Dendritic cell treated with granulocyte-macrophage colony-stimulating factor and Interleukin-4, amounts not matched to agents 40 ng/mL and 50 ng/mL, for 4 days (primary cell): ENCODE results near the gene KCTD2.

Experiments used
- H3K27ac Mint-ChIP-seq: one replicate; pipeline ENCODE4 v1.8.0; 2022; ENCODE audit warnings: mild to moderate bottlenecking, mixed read lengths
- H3K27me3 Mint-ChIP-seq: one replicate; pipeline ENCODE4 v1.8.0; 2022; ENCODE audit warnings: mild to moderate bottlenecking, mixed read lengths
- H3K36me3 Mint-ChIP-seq: one replicate; pipeline ENCODE4 v1.8.0; 2022; ENCODE audit warnings: low read depth, mixed read lengths
- H3K4me1 Mint-ChIP-seq: one replicate; pipeline ENCODE4 v1.8.0; 2022; ENCODE audit warnings: low read depth, mixed read lengths
- H3K4me3 Mint-ChIP-seq: one replicate; pipeline ENCODE4 v1.8.0; 2022; ENCODE audit warnings: mild to moderate bottlenecking, moderate library complexity, mixed read lengths
- H3K9me3 Mint-ChIP-seq: one replicate; pipeline ENCODE4 v1.8.0; 2022; ENCODE audit warnings: mixed read lengths
- intact Hi-C: fragments of 100-400 bp; cut with micrococcal nuclease; formaldehyde crosslinking; loops from one replicate; pipeline ENCODE4 v1.15.0; 2022

KCTD2 gene

DNA sequence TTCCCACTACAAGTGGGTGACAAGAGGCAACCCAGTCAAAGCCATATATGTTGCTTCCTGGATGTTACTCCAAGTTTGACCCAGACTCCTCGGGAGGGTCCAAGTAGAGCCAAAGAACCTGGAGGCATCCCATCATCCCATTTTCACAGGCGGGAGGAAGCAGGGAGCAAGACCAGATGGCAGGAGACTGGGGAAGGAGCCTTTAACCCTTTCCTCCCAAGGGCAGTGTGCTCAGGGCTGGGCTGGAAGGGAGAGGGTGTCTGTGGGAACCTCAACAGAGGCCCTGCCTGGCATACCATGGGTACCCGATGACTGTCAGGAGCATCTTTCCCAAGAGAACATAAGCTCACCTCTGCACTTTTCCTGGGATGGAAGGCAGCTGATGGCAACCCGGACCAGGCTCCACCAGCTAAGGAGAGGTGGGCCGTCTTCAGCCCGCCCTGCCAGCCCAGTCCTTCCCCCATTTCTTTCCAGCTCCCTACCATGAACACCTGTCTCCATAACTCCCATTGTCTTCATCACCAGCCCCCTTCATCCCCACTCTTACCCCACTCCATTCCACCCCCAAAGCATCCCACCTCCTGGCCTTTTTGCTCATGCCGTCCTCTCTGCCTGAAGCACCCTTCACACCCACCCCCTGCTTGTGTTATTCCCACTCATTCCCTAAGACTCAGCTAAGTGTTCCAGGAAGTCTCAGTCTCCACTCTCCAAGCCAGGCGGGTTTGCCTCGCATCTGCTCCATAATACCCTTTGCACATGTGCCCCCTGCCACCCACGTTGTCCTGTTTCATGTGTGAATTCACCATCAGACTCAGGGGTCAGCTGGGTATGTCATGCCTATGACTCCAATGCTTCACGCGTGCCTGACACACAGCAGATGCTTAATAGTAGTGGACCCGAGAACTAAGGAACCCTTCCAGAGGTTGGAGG lies 34.9 kb downstream of the KCTD2 start:
- intact Hi-C loops: no loop called here
- no peak overlapping the region for H3K27ac Mint-ChIP-seq
- no peak overlapping the region for H3K4me3 Mint-ChIP-seq
- H3K27me3 Mint-ChIP-seq: peaks cover 8% of the 10 kb centered on the region
- H3K9me3 Mint-ChIP-seq: no peaks in the 10 kb centered on the region
- no peaks in the 10 kb centered on the region for H3K36me3 Mint-ChIP-seq
- peaks cover 70% of the 10 kb centered on the region for H3K4me1 Mint-ChIP-seq

DNA sequence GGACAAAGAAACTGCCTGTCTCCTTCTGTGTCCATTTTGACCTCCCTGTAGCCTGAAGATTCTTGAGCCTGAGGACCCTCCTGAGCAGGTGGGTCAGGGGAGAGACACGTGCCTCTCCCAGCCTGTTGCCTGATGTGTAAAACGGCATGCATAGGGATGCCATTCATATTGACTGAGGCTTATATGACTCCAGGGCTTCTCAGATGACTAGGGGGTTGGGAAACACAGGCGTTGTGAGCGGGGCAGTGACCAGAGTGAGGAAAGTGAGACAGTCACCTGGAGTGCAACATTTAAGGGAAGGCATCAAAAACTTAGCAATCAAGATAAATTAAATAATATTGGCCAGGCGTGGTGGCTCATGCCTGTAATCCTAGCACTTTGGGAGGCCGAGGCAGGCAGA lies 35.7 kb downstream of the KCTD2 start:
- Mint-ChIP-seq H3K9me3 (no peaks in the 10 kb centered on the region), H3K27ac (no peak overlapping the region), H3K36me3 (no peaks in the 10 kb centered on the region), H3K4me1 (peaks cover 69% of the 10 kb centered on the region), H3K27me3 (peaks cover 8% of the 10 kb centered on the region), H3K4me3 (no peak overlapping the region)
- intact Hi-C loops: no loop called here

DNA sequence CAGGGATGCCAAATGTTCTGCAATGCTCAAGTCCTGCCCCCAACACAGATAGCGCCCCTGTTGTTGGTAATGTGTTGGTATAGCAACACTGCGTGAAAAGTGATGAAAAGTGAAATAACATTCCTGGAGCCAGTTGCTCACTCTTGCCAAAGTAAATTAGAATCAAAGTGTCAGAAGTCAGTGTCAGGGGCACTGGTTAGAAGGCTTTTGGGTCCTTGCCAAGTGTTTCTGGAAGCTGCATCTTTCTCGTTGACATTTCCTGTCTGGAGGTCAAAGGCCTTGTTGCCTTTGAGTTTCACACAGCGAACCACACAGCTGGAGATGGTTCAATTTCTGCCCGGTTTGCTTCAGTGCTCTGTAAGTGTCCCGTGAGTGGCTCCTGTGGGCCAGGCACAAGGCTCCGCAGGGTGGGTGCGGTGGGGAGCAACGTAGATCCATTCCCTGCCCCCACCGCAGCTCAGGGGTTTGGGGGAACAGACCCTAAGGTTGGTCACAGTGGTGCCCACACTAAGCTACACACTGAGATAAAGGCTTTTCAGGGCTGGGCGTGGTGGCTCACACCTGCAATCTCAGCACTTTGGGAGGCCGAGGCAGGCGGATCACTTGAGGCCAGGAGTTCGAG lies 37.1 kb downstream of the KCTD2 start:
- peaks cover 6% of the 10 kb centered on the region for H3K36me3 Mint-ChIP-seq
- peaks cover 8% of the 10 kb centered on the region for H3K27me3 Mint-ChIP-seq
- no peak overlapping the region for H3K4me3 Mint-ChIP-seq
- H3K4me1 Mint-ChIP-seq: peaks cover 68% of the 10 kb centered on the region
- intact Hi-C loops: no loop called here
- no peak overlapping the region for H3K27ac Mint-ChIP-seq
- H3K9me3 Mint-ChIP-seq: no peaks in the 10 kb centered on the region

DNA sequence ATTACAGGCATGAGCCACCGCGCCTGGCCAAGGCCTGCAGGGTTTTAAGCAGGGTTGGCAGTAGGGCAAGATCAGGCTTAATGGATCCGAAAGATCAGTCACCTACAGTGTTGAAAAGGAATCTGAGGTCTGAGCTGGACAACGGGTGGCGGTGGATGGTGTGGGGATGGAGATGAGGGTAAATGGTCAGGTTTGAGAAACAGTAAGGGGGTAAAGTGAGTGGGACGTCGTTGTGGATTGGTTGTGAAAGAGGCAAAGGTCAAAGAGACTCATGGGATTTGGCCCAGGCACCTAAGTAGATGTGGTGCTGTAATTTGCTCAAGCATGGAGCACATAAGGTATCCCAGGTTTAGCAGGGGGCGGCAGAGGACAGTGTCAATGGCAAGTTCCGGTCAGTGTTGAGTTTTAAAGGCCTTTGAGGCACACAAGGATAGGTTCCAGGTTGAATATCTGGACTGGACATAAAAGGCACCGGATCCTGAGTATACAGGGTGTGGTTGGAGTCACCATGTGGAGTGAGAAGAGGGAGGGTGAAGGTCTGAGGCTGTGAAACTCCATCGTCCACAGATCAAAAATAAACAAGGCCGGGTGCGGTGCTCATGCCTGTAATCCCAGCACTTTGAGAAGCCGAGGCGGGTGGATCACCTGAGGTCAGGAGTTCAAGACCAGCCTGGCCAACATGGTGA lies 39.6 kb downstream of the KCTD2 start:
- Mint-ChIP-seq H3K27me3 (peaks cover 8% of the 10 kb centered on the region), H3K27ac (peak overlapping the region; percentile 93), H3K4me1 (peaks cover 70% of the 10 kb centered on the region), H3K4me3 (peak overlapping the region; percentile 95), H3K36me3 (peaks cover 12% of the 10 kb centered on the region), H3K9me3 (no peaks in the 10 kb centered on the region)
- intact Hi-C loops: no loop called here

DNA sequence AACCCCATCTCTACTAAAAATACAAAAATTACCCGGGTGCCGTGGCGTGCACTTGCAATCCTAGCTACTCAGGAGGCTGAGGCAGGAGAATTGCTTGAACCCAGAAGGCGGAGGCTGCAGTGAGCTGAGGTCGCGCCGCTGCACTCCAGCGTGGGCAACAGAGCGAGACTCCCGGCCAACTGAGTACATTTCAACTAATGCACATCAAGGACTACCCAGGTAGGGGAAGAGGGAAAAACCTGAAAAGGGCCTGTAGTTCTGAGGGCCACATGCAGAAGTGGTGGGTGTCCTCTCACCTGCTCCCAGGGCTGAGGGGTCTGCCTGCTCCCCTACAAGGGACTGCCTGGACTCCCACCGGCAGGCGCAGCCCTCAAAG lies 40.1 kb downstream of the KCTD2 start:
- Mint-ChIP-seq H3K27ac (peak overlapping the region; percentile 93), H3K4me3 (peak overlapping the region; percentile 95), H3K4me1 (peaks cover 70% of the 10 kb centered on the region), H3K36me3 (peaks cover 12% of the 10 kb centered on the region), H3K9me3 (no peaks in the 10 kb centered on the region), H3K27me3 (peaks cover 4% of the 10 kb centered on the region)
- intact Hi-C loops: no loop called here

DNA sequence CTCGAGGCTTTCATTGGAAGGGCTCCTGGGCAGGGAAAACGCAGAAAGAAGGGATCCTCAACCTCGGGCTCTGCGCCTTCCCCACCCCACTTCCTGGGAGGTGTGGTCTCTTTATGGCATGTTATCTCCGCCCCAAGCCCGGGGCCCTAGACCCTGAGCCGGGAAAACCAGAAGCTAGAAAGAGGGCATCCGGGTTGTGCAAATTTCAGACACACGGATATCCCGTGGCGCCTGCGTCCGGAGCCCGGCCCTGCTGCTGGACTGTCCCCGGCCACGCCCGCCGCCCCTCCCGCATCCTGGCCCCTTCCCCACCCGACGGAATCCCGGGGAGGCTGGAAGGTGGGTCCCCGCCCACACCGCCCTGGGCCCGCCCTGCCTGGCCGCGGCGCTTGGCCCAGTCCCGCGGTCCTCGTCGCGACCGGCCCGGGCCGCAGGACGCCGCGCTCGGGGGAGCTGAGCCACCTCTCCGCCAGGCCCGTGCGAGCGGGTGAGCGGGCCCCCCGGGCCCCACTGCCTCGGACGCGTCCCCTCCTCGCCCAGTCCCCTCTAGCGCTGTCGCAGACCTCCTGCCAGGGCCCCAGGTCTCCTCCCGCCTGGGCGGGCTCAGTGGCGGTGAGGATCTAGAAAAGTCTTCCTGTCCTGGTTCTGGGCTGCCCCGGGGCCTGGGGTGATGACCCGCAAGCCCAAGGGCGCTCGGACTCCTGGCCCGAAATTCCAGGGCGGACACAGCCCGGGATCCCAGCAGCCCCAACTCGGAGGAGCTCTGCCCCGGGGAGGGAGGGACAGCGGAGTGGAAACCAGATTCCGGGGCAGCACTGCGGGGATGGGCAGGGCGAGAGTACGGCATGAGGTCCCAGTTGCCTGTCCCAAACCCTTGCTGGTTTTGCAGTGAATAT lies 40.8 kb downstream of the KCTD2 start, which contains the start of gene SLC16A5:
TSS of gene SLC16A5 (plus strand) at position 397 of the 896 bp plus-strand sequence. CDS start 5,683 bp downstream, outside the sequence.
- peaks cover 70% of the 10 kb centered on the region for H3K4me1 Mint-ChIP-seq
- no peaks in the 10 kb centered on the region for H3K9me3 Mint-ChIP-seq
- peaks cover 12% of the 10 kb centered on the region for H3K36me3 Mint-ChIP-seq
- H3K27me3 Mint-ChIP-seq: no peaks in the 10 kb centered on the region
- intact Hi-C loops: no loop called here
- peak within 1 kb of the TSS; percentile 93 for H3K27ac Mint-ChIP-seq
- peak within 1 kb of the TSS; percentile 95 for H3K4me3 Mint-ChIP-seq

DNA sequence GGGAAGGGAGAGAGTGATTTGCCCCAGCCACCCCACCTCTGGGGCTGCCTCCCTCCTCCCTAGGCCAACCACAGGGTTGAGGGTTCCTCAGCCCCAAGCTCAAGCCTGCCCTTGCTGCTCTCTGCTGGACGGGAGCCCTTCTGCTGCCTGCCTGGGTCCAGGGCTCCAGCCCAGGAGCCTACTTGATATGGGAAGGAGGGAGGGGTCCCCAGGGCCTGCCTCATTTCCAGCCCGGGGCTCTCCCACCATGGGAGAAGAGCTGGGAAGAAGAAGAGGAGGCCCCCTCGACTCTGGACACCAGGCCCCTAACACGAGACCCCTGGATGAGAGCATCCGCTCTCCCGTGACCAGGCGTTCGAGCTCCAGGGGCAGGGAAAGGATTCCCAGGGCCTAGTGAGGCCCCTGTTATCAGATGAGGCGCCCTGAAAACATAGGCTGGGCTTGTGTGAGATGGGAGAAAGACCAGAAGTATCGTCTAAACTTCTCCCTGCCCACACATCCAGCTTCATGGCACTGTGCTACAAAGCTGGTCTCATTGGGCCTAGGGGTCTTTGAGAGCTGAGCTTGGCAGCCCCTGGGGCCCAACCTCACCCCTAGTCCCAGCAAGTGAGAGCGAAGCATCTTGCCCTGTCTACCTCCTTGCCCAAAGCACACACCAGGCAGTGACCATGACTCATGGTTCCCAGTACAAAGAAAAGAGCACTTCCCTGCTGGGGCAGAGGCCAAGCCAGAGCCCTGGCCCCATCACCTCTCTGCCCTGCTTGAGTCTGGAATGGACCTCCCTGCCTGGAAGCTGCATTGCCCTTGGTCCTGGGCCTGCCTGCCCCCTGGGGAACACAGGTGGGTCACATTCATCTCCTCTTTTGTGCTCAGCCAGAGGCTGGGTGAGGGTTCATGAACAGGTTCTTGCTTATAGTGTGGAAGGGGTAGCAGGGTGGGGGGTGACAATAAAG lies 41.7 kb downstream of the KCTD2 start:
- no peaks in the 10 kb centered on the region for H3K9me3 Mint-ChIP-seq
- H3K36me3 Mint-ChIP-seq: peaks cover 15% of the 10 kb centered on the region
- H3K4me3 Mint-ChIP-seq: peak overlapping the region; percentile 95
- H3K27me3 Mint-ChIP-seq: no peaks in the 10 kb centered on the region
- peaks cover 80% of the 10 kb centered on the region for H3K4me1 Mint-ChIP-seq
- intact Hi-C loops: no loop called here
- peak overlapping the region; percentile 93 for H3K27ac Mint-ChIP-seq

DNA sequence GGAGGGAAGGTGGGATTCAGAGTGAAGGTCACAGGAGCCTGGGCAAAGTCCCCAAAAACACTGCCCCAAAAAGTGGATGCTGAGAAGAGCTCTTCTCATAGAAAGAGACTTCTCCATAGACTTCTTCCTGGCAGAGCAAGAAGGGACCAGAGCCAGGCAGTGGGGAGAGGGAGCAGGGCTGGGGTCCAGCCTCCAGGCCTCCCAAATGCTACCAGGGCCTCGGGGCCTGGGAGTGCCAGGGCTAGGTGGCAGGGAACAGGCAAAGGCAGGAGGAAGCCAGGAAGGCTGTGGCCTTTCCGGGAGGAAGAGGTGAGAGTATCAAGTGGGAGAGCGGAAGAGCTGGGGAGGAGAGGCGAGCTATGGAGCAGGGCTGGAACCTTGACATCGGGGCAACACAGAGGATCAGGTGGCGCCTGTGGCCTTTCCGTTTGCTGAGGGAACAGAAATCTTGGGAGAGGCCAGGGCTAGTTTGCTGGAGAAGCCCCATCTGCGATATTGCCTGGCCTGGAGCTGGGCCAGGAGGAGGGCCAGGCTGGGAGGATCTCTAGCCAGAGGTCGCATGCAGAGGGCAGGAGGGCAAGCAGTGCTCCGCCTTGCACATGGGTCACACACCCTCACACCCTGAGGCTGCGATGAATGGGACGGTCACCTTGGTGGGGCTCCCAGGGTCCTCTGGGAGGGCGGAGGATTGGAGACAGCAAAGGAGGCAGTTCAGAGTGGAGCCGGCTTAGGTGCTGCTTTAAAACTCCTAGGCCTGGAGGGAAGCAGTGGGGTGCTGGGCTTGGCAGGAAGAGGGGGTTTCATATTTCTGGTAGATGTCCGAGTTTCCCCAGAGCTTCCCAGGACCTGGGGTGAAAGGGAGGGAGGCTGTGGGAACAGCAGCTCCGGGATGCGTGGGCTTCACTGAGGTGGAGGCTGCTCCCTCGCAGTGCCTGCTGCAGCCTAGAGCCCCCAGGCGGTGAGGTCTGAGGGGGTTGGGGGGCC lies 44.1 kb downstream of the KCTD2 start:
- Mint-ChIP-seq H3K4me1 (peaks cover 88% of the 10 kb centered on the region), H3K4me3 (peak overlapping the region; percentile 27), H3K27me3 (no peaks in the 10 kb centered on the region), H3K36me3 (peaks cover 27% of the 10 kb centered on the region), H3K27ac (peak overlapping the region; percentile 57), H3K9me3 (no peaks in the 10 kb centered on the region)
- intact Hi-C loops: no loop called here

DNA sequence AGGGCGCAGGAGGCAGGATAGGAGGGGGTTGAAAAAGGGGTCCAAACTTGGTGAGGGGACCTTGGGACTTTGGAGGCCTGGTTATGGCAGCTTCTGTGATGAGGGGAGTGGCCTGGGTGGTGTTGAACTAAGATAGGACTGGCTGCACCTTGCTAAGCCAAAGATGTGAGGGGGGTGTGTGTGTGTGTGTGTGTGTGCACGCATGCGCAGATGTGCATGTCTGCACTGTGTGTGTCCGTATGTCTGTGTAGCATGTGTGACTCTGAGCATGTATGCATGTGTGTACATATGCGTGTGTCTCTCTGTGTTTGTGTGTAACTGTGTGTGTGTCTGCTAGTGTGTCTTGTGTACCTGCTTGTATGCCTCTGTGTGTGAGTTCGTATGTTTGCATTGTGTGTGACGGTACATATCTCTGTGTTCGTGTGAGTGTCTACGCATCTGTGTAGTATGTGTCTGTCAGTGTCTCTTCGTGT lies 44.9 kb downstream of the KCTD2 start:
- no peak overlapping the region for H3K4me3 Mint-ChIP-seq
- H3K4me1 Mint-ChIP-seq: peaks cover 86% of the 10 kb centered on the region

DNA sequence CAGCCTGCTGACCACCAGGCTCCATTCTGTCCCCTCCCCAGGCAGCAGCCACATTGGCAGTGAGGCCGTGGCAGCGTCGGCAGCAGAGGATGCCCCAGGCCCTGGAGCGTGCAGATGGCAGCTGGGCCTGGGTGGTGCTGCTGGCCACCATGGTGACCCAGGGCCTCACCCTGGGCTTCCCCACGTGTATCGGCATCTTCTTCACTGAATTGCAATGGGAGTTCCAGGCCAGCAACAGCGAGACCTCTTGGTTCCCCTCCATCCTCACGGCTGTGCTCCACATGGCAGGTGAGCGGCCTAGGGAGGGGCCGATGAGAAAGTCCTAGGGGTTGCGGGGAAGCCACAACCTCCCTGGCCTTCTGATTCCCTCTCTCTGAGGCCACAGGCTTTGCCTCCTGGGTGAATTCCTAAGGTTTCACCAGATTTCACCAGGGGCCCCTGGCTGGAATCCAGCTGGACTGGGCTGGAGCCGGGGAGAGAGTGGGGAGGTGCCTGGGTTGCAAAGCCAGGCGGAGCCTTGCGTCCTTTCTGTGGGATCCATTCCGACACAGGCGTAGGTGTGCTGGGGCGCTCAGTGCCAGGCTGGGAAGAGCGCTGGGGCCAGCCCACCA lies 46.6 kb downstream of the KCTD2 start:
- peaks cover 78% of the 10 kb centered on the region for H3K4me1 Mint-ChIP-seq

More for the DNA sequence above, 44.9 kb downstream of the KCTD2 start:
- Mint-ChIP-seq H3K27ac (peak overlapping the region; percentile 61), H3K36me3 (peaks cover 28% of the 10 kb centered on the region), H3K27me3 (no peaks in the 10 kb centered on the region), H3K9me3 (no peaks in the 10 kb centered on the region)
- intact Hi-C loops: no loop called here

DNA sequence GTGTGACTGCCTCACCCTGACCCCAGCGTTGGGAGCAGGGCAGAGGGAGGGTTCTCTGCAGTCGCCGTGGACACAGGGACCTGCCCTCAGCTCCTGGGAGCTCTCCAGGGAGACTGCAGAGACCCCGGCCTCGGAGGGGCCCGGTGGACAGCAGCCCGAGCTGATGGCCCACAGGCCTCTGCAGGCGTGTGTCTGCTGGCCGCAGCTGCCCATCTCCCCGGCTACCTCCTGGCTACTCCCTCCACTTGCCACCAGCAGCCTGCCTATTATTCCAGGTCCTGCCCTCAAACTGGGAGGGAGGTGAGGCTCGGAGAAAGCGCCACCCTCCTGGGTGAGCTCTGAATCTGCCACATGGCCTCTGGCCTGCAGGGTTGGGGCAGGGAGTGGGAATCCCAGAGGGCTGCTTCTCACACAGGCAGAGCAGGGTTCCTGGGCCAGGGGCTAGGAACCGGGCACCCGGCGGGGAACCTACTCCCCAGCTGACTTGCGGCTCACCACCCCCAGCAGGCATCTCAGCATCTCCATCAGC lies 47.9 kb downstream of the KCTD2 start:
- Mint-ChIP-seq H3K27ac (no peak overlapping the region), H3K27me3 (no peaks in the 10 kb centered on the region), H3K4me3 (no peak overlapping the region), H3K36me3 (peaks cover 51% of the 10 kb centered on the region), H3K9me3 (no peaks in the 10 kb centered on the region), H3K4me1 (peaks cover 70% of the 10 kb centered on the region)
- intact Hi-C loops: no loop called here

More for the DNA sequence above, 46.6 kb downstream of the KCTD2 start:
- intact Hi-C loops: no loop called here
- Mint-ChIP-seq H3K27ac (peak overlapping the region; percentile 61), H3K27me3 (no peaks in the 10 kb centered on the region), H3K9me3 (no peaks in the 10 kb centered on the region), H3K4me3 (no peak overlapping the region), H3K36me3 (peaks cover 40% of the 10 kb centered on the region)
